Glutamatergic neuron (in vitro differentiated cells): ENCODE results near the gene ADCY2. TPM values are rescaled to one million over a fixed set of nuclear protein-coding genes. Genes with fewer than 3 reads are reported as not detected.

Experiments
- DNase-seq: peaks from one replicate; pipeline ENCODE4 v3.0.0; 2022
- H3K27ac Mint-ChIP-seq: one replicate; pipeline ENCODE4 v1.8.0; 2020; ENCODE audit warnings: mild to moderate bottlenecking, mixed read lengths, inconsistent platforms; ENCODE audit not compliant: unreplicated experiment
- H3K27me3 Mint-ChIP-seq: one replicate; pipeline ENCODE4 v1.8.0; 2020; ENCODE audit warnings: mild to moderate bottlenecking, moderate library complexity, mixed read lengths, inconsistent platforms; ENCODE audit not compliant: unreplicated experiment
- H3K36me3 Mint-ChIP-seq: one replicate; pipeline ENCODE4 v1.8.0; 2020; ENCODE audit warnings: mild to moderate bottlenecking, mixed read lengths, inconsistent platforms; ENCODE audit not compliant: unreplicated experiment
- H3K4me1 Mint-ChIP-seq: one replicate; pipeline ENCODE4 v1.8.0; 2020; ENCODE audit warnings: mild to moderate bottlenecking, low read depth, mixed read lengths, inconsistent platforms; ENCODE audit not compliant: unreplicated experiment
- H3K4me3 Mint-ChIP-seq: one replicate; pipeline ENCODE4 v1.8.0; 2020; ENCODE audit warnings: mild to moderate bottlenecking, mixed read lengths, inconsistent platforms; ENCODE audit not compliant: unreplicated experiment
- H3K9me3 Mint-ChIP-seq: one replicate; pipeline ENCODE4 v1.8.0; 2020; ENCODE audit warnings: mild to moderate bottlenecking, moderate library complexity, mixed read lengths, inconsistent platforms; ENCODE audit not compliant: unreplicated experiment
- total RNA-seq: library from RNA; stranded (reverse); fragmentation: NEBNext Ultra II Directional; extraction: Animal tissue kit (Norgen Biotek cat#: 25700); gene quantifications from one replicate; pipeline ENCODE4 v1.2.1, GENCODE V29; 2021; ENCODE audit not compliant: unreplicated experiment
- TF ChIP-seq, protein P1 (sequence below): fragments of 200-600 bp; sonication (generic); IDR thresholded peaks from one replicate; pipeline ENCODE4 v1.5.0; 2021; ENCODE audit not compliant: partially characterized antibody, unreplicated experiment

ADCY2 gene
- total RNA-seq, 1 donor from 2014 or later = 3.8 TPM

DNA sequence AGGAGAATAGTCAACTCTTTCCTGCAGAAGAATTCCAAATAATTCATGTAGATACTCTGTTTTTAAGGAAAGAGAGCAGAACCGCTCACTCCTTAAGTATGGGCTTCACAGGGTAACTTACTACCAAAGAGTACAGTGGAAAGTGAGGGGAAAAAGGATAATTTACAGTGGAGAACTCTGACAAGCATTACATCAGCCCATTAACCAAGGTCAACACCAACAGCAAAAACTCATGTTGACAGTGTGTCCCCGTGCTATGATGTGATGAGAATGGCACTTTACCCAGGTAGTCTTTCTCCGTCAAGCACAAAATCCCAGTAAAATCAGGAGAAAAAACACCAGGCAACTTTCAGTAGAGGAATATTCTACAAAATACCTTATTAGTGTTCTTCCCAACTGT is 104.3 kb downstream of the ADCY2 start:
- Mint-ChIP-seq H3K4me3 (no peak overlapping the region), H3K27ac (no peak overlapping the region), H3K27me3 (no peaks in the 10 kb centered on the region), H3K36me3 (no peaks in the 10 kb centered on the region), H3K4me1 (no peaks in the 10 kb centered on the region), H3K9me3 (peaks cover 2% of the 10 kb centered on the region)
- DNase-seq = no peak
- TF ChIP-seq, protein P1, sequence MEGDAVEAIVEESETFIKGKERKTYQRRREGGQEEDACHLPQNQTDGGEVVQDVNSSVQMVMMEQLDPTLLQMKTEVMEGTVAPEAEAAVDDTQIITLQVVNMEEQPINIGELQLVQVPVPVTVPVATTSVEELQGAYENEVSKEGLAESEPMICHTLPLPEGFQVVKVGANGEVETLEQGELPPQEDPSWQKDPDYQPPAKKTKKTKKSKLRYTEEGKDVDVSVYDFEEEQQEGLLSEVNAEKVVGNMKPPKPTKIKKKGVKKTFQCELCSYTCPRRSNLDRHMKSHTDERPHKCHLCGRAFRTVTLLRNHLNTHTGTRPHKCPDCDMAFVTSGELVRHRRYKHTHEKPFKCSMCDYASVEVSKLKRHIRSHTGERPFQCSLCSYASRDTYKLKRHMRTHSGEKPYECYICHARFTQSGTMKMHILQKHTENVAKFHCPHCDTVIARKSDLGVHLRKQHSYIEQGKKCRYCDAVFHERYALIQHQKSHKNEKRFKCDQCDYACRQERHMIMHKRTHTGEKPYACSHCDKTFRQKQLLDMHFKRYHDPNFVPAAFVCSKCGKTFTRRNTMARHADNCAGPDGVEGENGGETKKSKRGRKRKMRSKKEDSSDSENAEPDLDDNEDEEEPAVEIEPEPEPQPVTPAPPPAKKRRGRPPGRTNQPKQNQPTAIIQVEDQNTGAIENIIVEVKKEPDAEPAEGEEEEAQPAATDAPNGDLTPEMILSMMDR = no peak

DNA sequence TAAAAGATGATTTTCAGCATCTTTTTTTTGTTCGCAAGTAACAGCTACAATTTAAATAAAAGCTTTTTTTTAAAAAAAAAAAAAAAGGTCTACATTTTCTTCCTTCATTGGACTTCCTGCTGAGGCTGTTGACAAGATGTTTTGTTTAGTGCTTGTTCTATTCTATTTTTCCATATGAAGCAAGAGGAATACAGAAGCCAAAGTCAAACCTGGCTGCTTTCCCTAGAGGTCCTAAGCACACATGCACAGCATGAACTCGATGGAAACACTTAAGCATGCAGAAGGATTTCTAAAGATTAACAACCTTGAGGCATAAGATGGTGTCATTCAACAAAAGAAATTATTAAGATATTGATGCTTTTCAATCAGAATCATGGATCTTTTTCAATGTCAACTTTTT is 105.1 kb downstream of the ADCY2 start:
- Mint-ChIP-seq H3K4me1 (no peaks in the 10 kb centered on the region), H3K27ac (no peak overlapping the region), H3K4me3 (no peak overlapping the region), H3K36me3 (no peaks in the 10 kb centered on the region), H3K9me3 (peaks cover 2% of the 10 kb centered on the region), H3K27me3 (no peaks in the 10 kb centered on the region)
- TF ChIP-seq, protein P1 = no peak
- no peak for DNase-seq

DNA sequence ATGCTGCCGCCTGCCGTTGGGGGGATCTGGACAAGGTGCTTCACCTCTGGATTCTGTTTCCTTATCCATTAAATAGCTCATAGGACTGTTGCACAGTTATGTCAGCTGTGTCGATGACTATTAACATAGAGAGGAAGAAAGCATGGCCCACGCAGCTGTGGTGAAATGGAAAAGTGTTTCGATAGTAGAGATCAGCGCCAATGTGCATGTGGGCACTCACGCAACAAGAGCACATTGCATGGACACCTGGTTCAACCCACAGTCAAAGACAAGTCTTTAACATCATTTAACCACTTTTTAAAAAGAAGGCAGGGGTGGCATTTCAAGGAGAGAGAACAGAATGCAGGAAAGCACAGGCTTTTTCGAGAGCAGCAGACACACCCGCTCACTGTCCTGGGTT is 107.6 kb downstream of the ADCY2 start:
- Mint-ChIP-seq H3K4me1 (no peaks in the 10 kb centered on the region), H3K27ac (no peak overlapping the region), H3K27me3 (no peaks in the 10 kb centered on the region), H3K4me3 (no peak overlapping the region), H3K36me3 (no peaks in the 10 kb centered on the region), H3K9me3 (peaks cover 2% of the 10 kb centered on the region)
- no peak for DNase-seq
- TF ChIP-seq, protein P1 = no peak

DNA sequence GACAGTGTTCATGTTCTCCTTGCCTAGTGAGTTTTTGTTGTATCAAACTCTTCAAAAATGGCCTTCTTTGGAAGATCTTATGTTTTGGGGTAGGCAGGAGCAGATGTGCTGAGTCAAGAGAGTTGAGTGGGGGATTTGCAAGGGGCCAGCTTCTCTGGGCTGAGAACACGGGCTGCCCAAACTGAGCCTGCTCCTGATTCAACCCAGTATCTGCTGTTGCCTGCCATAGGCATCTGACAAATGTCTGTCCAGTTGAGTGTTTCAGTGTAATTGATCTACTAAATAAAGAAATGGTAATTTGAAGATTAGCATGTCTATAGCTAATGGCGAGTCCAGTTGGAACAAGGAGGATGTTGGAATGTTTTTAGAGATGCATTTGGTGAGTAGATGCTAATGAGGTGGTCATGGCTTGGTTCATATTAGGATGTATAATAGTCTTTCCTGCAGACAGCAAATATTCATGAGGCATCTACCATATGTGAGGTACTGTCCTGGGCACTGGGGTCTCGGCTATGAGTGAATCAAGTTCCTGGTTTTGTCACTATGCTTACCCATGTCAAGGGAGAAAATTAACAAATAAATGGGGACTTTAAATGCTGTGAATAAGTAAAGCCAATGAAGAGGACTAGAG is 119.5 kb downstream of the ADCY2 start:
- H3K4me1 Mint-ChIP-seq = peaks cover 22% of the 10 kb centered on the region
- DNase-seq = no peak
- no peaks in the 10 kb centered on the region for H3K36me3 Mint-ChIP-seq
- H3K9me3 Mint-ChIP-seq = peaks cover 3% of the 10 kb centered on the region
- peaks cover 5% of the 10 kb centered on the region for H3K27me3 Mint-ChIP-seq
- TF ChIP-seq, protein P1 = no peak
- no peak overlapping the region for H3K4me3 Mint-ChIP-seq
- H3K27ac Mint-ChIP-seq = peak overlapping the region; percentile 3

DNA sequence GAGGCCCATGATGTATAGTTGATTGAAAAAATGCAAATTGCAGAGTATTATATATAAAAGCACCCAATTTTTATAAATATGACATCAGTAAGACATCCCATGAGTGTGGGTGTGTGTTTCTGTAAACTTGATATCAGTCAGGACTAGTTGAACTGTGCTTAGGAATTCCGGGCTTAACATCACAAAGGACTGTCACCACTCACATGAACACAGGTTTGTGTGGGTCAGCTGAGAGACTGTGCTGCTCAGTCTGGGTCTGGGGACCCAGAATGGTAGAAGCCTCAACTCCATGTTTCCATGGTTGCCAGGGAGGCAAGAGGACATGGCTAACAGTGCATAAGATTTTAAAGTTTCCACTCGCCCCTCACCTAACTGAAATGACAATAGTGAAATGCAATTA is 120.3 kb downstream of the ADCY2 start:
- Mint-ChIP-seq H3K4me3 (no peak overlapping the region), H3K4me1 (peaks cover 28% of the 10 kb centered on the region), H3K27me3 (peaks cover 8% of the 10 kb centered on the region)

More for the DNA sequence above, 120.3 kb downstream of the ADCY2 start:
- H3K36me3 Mint-ChIP-seq = no peaks in the 10 kb centered on the region
- H3K9me3 Mint-ChIP-seq = peaks cover 3% of the 10 kb centered on the region
- TF ChIP-seq, protein P1 = no peak
- DNase-seq = no peak
- H3K27ac Mint-ChIP-seq = no peak overlapping the region
